B cell (primary cell): ENCODE data around the gene CANT1. TPM values are rescaled to one million over a fixed set of nuclear protein-coding genes. Genes with fewer than 3 reads are reported as not detected.

Source experiments
- ATAC-seq: fragments of 200-7000 bp; cut with Tn5 transposase; one replicate; pipeline ENCODE4 v1.10.0; 2021; ENCODE audit warnings: low read depth, mild to moderate bottlenecking, moderate number of reproducible peaks, moderate library complexity
- CTCF ChIA-PET: fragments of 350-600 bp; sonication (Branson Sonifier 250); formaldehyde crosslinking; loops from one replicate; lab custom pipeline; 2021; ENCODE audit warnings: antibody characterized with exemption, inconsistent platforms; lab: Charles Lee
- POLR2A ChIA-PET: fragments of 350-600 bp; sonication (Branson Sonifier 250); formaldehyde crosslinking; loops from one replicate; lab custom pipeline; 2021; ENCODE audit warnings: antibody characterized with exemption; lab: Charles Lee
- DNase-seq: peaks from one replicate; pipeline ENCODE4 v3.0.0; 2013
- H2AFZ ChIP-seq: 2 replicates; pipeline ENCODE4 v1.6.1; 2012; ENCODE audit warnings: mild to moderate bottlenecking, low read depth, low read length; ENCODE audit not compliant: insufficient read depth, poor library complexity, severe bottlenecking
- H3K27ac ChIP-seq, 2 donors: 1 replicate in 1 of 2; 2 replicates in 1 of 2; pipeline ENCODE4 v1.5.1; 2012 to 2013; ENCODE audit warnings: low read length in 2 of 2, mild to moderate bottlenecking in 2 of 2, moderate library complexity in 1 of 2
- H3K27me3 ChIP-seq, 4 experiments: fragments of 200-600 bp in 1 of 4; sonication (generic) in 1 of 4; replicated peaks in 1 of 4; 1 replicate in 2 of 4; 2 replicates in 2 of 4; pipeline versions ENCODE4 v1.6.1 to v1.7.0; 2013 to 2016; ENCODE audit warnings: low read length in 3 of 4, mild to moderate bottlenecking in 2 of 4, mixed read lengths in 1 of 4, moderate library complexity in 1 of 4; ENCODE audit not compliant: insufficient read depth in 4 of 4, control insufficient read depth in 3 of 4; ENCODE audit errors: control extremely low read depth in 1 of 4
- H3K36me3 ChIP-seq, 2 experiments: replicated peaks in 1 of 2; 1 replicate in 1 of 2; 2 replicates in 1 of 2; pipeline versions ENCODE4 v1.6.1 to v1.7.1; 2013; ENCODE audit warnings: low read length in 1 of 2; ENCODE audit not compliant: insufficient read depth in 2 of 2, control insufficient read depth in 1 of 2; ENCODE audit errors: control extremely low read depth in 1 of 2, extremely low read depth in 1 of 2
- H3K4me1 ChIP-seq, 2 donors: fragments of 200-600 bp in 1 of 2; sonication (generic) in 1 of 2; 1 replicate in 1 of 2; 2 replicates in 1 of 2; pipeline versions ENCODE4 v1.5.1 to v1.6.1; 2013 to 2017; ENCODE audit warnings: low read length in 2 of 2; ENCODE audit not compliant: control insufficient read depth in 2 of 2, insufficient read depth in 2 of 2
- H3K4me2 ChIP-seq: replicated peaks from 2 replicates; pipeline ENCODE3; 2012; ENCODE audit warnings: mild to moderate bottlenecking, low read depth, low read length; ENCODE audit not compliant: poor library complexity, severe bottlenecking
- H3K4me3 ChIP-seq, 5 experiments: fragments of 200-600 bp in 1 of 5; sonication (generic) in 1 of 5; 1 replicate in 3 of 5; 2 replicates in 2 of 5; pipeline versions ENCODE4 v1.5.1 to v1.7.0; 2011 to 2016; ENCODE audit warnings: low read length in 4 of 5, mild to moderate bottlenecking in 4 of 5, low read depth in 2 of 5, control low read depth in 1 of 5, moderate library complexity in 1 of 5; ENCODE audit not compliant: insufficient read depth in 1 of 5; ENCODE audit errors: control extremely low read depth in 1 of 5, extremely low read depth in 1 of 5
- H3K79me2 ChIP-seq: fragments of 200-600 bp; sonication (generic); one replicate; pipeline ENCODE4 v1.6.0; 2016; ENCODE audit warnings: low read length; ENCODE audit not compliant: control insufficient read depth, insufficient read depth
- H3K9ac ChIP-seq: fragments of 200-600 bp; sonication (generic); 2 replicates; pipeline ENCODE4 v1.6.1; 2017; ENCODE audit warnings: mild to moderate bottlenecking, low read length, moderate library complexity
- H3K9me3 ChIP-seq, 3 donors: one replicate each; pipeline versions ENCODE4 v1.6.1 to v1.7.1; 2013; ENCODE audit warnings: low read length in 2 of 3; ENCODE audit not compliant: control insufficient read depth in 2 of 3, insufficient read depth in 1 of 3; ENCODE audit errors: control extremely low read depth in 1 of 3
- H4K20me1 ChIP-seq: 2 replicates; pipeline ENCODE4 v1.6.0; 2012; ENCODE audit warnings: mild to moderate bottlenecking, low read length; ENCODE audit not compliant: insufficient read depth, control insufficient read depth, poor library complexity, severe bottlenecking
- H3K27ac Mint-ChIP-seq: one replicate; pipeline ENCODE4 v1.8.0; 2021; ENCODE audit warnings: mixed read lengths
- H3K27me3 Mint-ChIP-seq: one replicate; pipeline ENCODE4 v1.8.0; 2021; ENCODE audit warnings: mixed read lengths
- H3K4me1 Mint-ChIP-seq: one replicate; pipeline ENCODE4 v1.8.0; 2021; ENCODE audit warnings: mixed read lengths
- H3K4me3 Mint-ChIP-seq: one replicate; pipeline ENCODE4 v1.8.0; 2021; ENCODE audit warnings: mixed read lengths
- H3K9me3 Mint-ChIP-seq: one replicate; pipeline ENCODE4 v1.8.0; 2022; ENCODE audit warnings: mixed read lengths; ENCODE audit not compliant: insufficient read depth
- CTCF ChIP-seq: fragments of 200-600 bp; IDR thresholded peaks from one replicate; pipeline ENCODE4 v1.8.0; 2022; ENCODE audit warnings: antibody characterized with exemption, mild to moderate bottlenecking
- EZH2 ChIP-seq: IDR thresholded peaks from 2 replicates; pipeline ENCODE4 v1.6.1; 2012; ENCODE audit warnings: borderline replicate concordance, low read depth, mild to moderate bottlenecking, moderate library complexity, low read length; ENCODE audit not compliant: insufficient read depth, poor library complexity, severe bottlenecking
- WGBS: methylation state at CpG from one replicate; pipeline ENCODE4 v1.1.5; 2013; ENCODE audit warnings: missing lambda C conversion rate; ENCODE audit not compliant: insufficient coverage; 5-methylcytosine and 5-hydroxymethylcytosine counted together
- intact Hi-C: fragments of 100-400 bp; cut with micrococcal nuclease; formaldehyde crosslinking; loops from one replicate; pipeline ENCODE4 v1.10.0; 2022
- polyA plus RNA-seq: library from polyadenylated mRNA; depleted of rRNA; stranded (reverse); fragments of >200 nt; gene quantifications from 2 replicates; pipeline ENCODE4 v1.2.3, GENCODE V29; 2012
- total RNA-seq, 2 donors: library from RNA; stranded (reverse); fragments of 120-200 nt in 1 of 2; gene quantifications; 1 replicate in 1 of 2; 2 replicates in 1 of 2; pipeline versions ENCODE4 v1.2.3 to v1.2.4, GENCODE V29; 2013 to 2022

The CANT1 gene
- total and polyA plus RNA-seq, 2 donors (not counting 1 experiment from before 2014, with no cell fraction given), result 17.3 to 44.2 TPM

GRCh38 chr17:79020631-79021301, 11.2 kb upstream of the CANT1 start:
- DNase-seq (no peak), ATAC-seq (no peak)
- peaks cover 0 to 36% (median 17%) of the 10 kb centered on the region in 4 experiments for H3K27me3 ChIP-seq
- H4K20me1 ChIP-seq, result no peaks in the 10 kb centered on the region
- no peak overlapping the region for H3K4me3 ChIP-seq
- Mint-ChIP-seq H3K9me3 (no peaks in the 10 kb centered on the region), H3K27ac (no peak overlapping the region), H3K4me3 (no peak overlapping the region), H3K4me1 (peaks cover 9% of the 10 kb centered on the region), H3K27me3 (peaks cover 63% of the 10 kb centered on the region)
- no peak overlapping the region for H3K27ac ChIP-seq
- no peaks in the 10 kb centered on the region for H3K79me2 ChIP-seq
- peaks cover 1 to 5% (median 3%) of the 10 kb centered on the region in 3 donors for H3K9me3 ChIP-seq
- no peak overlapping the region for H2AFZ ChIP-seq
- H3K4me1 ChIP-seq, result peaks cover 12 to 14% of the 10 kb centered on the region in 2 donors
- intact Hi-C loops, result no loop called here
- H3K4me2 ChIP-seq, result no peak overlapping the region
- TF ChIP-seq EZH2 (no peak), CTCF (no peak)
- CTCF ChIA-PET, result interaction anchor here (0.5 to 2.1 kb wide), 3 partner anchors 27 to 373 kb away, joined by 3 to 4 read pairs (median 3); no protein-coding TSS in a partner anchor
- 92% methylated on average over 1 of the region's 2 CpGs for WGBS
- no peaks in the 10 kb centered on the region for H3K36me3 ChIP-seq
- POLR2A ChIA-PET, result no interaction called here
- no peak overlapping the region for H3K9ac ChIP-seq
